GM21367 (cell line): ENCODE results near the gene XPOT.

Experiments used
- ATAC-seq: cut with Tn5 transposase; IDR thresholded peaks from one replicate; pipeline ENCODE4 v1.9.1; 2021; ENCODE audit not compliant: unreplicated experiment

Gene XPOT

GRCh38 chr12:64419696-64420095 is 15.5 kb downstream of the XPOT start:
- no peak for ATAC-seq

GRCh38 chr12:64427988-64428387 is 23.8 kb downstream of the XPOT start:
- ATAC-seq = no peak

- ATAC-seq = no peak
These were observed 24.8 kb downstream of the XPOT start for GRCh38 chr12:64428956-64429355.

- no peak for ATAC-seq
These were observed 26.7 kb downstream of the XPOT start for GRCh38 chr12:64430886-64431285.

GRCh38 chr12:64431791-64432190 is 27.6 kb downstream of the XPOT start:
- ATAC-seq = no peak

DNA sequence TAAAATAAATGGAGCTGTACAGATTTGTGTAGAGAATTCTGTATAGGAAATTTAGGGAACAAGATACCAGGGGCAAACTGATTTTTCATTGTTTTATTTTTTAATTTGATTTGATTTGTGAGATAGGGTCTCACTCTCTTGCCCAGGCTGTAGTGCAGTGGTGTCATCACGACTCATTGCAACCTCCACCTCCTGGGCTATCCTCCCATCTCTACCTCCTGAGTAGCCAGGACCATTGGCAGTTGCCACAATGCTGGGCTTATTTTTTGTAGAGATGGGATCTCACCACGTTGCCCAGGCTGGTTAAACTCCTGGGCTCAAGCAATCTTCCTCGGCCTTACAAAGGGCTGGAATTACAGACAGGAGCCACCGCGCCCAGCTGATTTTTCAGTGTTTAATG is 29.7 kb downstream of the XPOT start:
- ATAC-seq = no peak

- ATAC-seq = no peak
These were observed 35.9 kb downstream of the XPOT start for GRCh38 chr12:64440100-64440499.

DNA sequence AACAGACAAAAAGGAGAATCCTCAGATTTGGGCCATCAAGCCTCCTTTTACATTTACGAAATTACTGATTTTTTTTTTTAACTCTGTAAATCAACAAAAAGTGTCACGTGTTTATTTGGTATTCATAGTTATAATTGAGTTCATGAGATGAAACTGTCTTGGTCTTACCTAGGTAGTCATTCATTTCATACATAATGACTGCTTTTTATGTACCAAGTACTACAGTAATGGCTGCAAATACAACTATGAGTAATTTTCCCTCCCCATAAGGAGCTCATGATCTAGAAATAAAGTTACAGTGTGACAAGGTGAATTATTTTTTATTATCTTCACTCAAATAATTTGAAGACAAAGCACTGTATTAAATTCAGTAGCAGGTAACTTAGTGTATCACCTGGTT is 41.3 kb downstream of the XPOT start:
- ATAC-seq = no peak

- no peak for ATAC-seq
These were observed 42.1 kb downstream of the XPOT start for GRCh38 chr12:64446295-64446694.

DNA sequence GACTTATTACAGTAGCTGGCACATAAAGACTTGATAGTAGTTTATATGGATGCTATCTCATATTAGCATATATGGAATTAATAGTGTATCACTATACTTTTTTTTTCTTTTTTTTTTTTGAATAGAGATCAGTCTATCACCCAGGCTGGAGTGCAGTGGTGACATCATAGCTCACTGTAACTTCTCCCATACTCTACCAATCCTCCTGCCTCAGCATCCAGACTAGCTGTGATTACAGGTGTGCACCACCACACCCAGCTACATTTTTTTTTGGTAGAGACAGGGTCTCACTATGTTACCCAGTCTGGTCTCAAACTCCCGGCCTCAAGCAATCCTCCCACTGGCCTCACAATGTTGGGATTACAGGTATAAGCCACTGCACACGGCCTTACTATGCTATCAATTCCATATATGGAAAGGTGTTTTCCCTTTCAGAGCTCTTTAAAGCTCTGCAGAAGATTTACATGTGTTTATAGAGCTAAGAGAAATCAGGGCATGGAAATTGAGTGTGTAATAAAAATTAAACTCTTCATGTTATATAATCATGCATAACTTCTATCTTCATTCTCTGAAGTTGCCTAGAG is 46.0 kb downstream of the XPOT start:
- no peak for ATAC-seq

- ATAC-seq = no peak
These were observed 46.7 kb downstream of the XPOT start for GRCh38 chr12:64450711-64451486.

DNA sequence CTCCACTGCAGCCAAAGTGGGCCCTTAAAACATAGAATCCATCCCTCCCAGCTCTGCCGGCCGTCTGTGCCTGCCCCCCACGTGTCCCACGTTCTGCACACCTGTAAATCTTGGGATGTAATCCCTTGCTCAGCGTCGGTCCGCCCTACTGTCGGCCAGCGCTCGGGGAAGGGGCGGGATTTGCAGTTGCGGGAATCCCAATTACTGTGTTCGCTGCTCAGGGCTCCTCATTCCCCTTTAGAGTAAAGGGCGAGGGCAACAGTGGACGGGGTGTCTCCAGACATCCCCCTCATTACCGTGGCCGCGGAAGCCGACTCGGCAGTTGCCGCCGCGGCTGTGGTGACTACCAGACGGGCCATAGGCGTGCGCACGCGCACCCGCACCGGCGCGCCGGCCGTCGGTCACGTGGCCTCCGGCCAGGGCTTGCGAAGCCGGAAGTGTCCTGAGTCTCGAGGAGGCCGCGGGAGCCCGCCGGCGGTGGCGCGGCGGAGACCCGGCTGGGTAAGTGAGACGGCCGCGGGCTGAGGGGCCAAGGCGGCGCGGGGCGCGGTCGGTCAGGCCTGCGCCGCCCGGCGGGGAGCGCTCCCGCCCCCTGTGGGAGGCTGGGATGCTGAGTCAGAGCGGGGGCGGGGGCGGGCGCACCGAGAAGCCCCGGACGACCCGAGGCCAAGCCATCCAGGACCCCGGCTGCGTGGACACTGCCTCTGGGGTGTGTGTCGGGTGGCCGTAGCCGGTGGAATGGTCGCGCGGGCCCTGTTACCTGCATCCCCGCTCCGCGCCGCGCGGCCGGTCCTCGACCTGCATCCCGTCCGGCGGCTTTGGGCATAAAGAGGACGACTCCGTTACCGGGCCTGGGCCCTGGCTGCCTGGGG is 47.7 kb downstream of the XPOT start, which contains the start of gene TBK1:
Gene TBK1 (plus strand): TSS at position 434 of the 872 bp plus-strand sequence. CDS start 3,751 bp downstream, outside the sequence.
- peak; percentile 83 for ATAC-seq

DNA sequence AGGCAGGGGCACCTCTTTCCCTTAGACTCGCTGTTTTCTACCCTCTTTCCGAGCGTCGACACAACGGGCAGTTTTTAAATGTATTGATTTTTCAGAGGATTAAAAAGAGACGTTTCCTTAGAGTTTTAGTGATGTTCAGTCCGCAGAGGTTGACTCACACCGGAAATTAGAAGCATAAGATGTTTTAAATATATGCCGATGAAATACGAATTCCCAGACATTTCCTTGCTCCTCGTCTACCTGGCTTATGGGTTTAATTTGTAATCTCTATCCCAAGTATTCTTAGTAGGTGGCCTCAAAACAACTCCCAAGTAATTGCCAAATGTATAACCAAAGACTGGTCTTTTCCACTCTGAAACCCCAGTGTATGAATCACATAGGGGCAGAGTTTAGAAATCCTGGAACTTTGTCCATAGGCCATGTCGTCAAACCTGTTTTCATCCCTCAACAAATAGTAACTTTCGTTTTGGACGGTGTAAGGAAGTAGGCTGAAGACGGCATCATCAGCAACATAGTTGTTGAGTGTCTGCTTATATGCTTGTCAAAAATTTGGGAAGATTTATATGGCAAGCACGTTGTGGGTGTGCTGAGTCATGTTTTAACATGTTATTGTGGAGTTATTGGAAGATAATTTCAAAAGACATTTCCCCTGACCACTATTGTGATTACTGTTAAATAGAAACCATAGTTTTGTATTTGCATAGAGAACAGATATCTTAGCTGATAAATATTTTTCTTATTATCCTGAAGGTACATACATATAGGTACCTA is 48.6 kb downstream of the XPOT start:
- no peak for ATAC-seq

GRCh38 chr12:64455506-64455905 is 51.3 kb downstream of the XPOT start:
- ATAC-seq = no peak

DNA sequence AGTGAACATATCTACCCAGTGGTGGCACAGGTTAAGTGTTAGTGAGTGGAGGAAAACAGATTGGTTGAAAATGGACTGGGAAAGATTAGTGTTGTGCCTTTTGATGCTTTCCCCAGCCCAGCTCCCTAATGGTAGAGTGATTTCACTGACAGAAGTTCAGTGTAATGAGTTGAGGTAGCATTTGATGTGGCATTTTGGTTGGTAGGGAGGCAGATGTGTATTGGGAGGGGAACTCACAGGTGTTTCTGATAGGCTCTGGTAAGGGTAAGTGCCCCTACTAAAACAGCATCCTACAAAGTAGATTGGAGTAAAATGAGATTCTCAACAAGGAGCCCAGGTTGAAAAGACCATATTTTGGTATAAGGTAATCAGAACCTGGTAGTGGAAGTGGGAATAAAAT is 51.9 kb downstream of the XPOT start:
- no peak for ATAC-seq

DNA sequence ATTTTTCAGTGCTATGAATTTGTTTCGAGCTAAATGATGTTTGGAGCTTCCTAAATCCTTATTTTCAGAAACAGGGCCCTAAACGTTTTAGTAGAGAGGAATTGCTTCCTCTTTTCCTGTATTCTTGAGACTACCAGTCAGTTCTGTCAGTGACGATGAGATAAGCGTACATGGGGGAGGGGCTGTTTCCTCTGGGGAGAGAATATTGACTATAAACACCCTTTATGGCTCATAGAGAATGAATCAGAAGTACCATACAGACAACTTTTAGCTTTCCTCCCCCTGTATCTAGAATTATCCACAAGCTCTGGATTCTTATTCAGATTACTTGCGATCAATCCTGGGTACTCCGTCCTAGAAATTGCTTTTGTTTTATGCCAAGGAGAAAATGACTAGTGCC is 52.8 kb downstream of the XPOT start:
- no peak for ATAC-seq

GRCh38 chr12:64457466-64457865 is 53.3 kb downstream of the XPOT start:
- no peak for ATAC-seq

GRCh38 chr12:64457923-64458322 is 53.7 kb downstream of the XPOT start:
- ATAC-seq = no peak

DNA sequence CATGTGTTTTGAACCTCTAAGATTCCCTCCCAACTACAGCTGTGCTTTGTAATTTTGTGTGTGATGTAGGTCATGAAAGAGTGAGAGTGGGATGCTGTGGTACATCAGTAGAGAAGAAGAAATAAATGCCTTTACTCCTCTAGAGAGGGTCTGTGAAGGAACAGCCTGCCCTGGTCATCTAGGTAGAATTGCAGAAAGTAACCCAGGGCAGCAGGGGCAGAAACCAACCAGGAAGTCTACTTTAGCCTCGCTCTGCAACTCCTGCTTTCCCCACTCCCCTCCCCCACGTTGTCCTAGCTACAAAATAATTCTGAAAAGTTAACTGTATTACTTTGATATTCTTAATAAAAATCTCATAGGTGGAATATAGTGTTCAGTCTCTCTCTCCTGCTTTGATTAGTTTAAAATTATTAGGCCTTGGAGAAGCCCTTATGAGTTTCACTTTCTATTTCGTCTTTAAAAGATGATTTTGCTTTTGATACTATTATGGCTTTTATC is 55.3 kb downstream of the XPOT start:
- ATAC-seq = peak; percentile 61

DNA sequence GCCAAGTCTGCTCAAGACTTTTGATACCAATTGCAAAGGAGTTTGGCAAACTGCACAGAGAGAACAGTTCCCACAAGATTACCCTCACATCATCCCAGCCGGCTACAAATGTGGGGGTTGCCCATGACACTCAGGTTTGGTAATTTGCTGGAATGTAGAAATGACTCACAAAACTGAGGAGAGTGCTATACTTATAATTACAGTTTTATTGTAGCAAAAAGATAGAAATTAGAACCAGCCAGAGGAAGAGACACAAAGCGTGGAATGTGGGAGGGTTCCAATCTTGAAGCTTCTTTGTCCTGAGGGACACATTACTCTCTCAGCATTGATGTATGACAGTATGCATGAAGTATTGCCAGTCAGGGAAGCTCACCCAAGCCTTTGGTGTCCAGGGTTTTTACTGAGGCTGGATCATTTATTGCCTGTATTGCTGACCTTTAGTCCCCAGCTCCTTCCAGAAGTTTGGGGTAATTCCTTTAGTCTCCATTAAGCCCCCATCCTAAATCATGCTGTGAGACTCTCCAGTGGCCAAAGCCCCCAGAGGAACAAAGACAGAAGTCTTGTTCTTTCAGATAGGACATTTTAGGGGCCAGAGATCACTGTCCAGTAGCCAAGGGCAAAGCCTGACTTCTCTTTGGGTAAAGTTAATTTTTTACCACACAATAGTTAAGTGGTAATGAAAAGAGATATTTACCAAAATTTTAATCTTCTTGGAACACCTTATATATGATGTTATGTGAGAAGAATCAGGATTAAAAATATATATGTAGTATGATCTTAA is 57.6 kb downstream of the XPOT start:
- no peak for ATAC-seq
